Fibroblast of villous mesenchyme (primary cell): Measurements from ENCODE around the gene ABCG2. TPM values are rescaled to one million over a fixed set of nuclear protein-coding genes. Genes with fewer than 3 reads are reported as not detected.

Experiments used
- DNase-seq: peaks from one replicate; pipeline ENCODE4 v3.0.0-alpha.2; 2010; ENCODE audit warnings: low read depth
- H3K4me3 ChIP-seq: 2 replicates; pipeline ENCODE4 v1.5.1; 2011; ENCODE audit warnings: low read depth, mild to moderate bottlenecking, low read length
- CTCF ChIP-seq: IDR thresholded peaks from 2 replicates; pipeline ENCODE4 v1.5.1; 2012; ENCODE audit warnings: low read depth, mild to moderate bottlenecking, low read length; ENCODE audit not compliant: insufficient read depth
- total RNA-seq: library from RNA; depleted of rRNA; stranded (reverse); fragments of >200 nt; gene quantifications from 2 replicates; pipeline ENCODE4 v1.2.3, GENCODE V29; 2012

Gene ABCG2
- total RNA-seq: 2.2 and 3.5 TPM in 2 replicates

DNA sequence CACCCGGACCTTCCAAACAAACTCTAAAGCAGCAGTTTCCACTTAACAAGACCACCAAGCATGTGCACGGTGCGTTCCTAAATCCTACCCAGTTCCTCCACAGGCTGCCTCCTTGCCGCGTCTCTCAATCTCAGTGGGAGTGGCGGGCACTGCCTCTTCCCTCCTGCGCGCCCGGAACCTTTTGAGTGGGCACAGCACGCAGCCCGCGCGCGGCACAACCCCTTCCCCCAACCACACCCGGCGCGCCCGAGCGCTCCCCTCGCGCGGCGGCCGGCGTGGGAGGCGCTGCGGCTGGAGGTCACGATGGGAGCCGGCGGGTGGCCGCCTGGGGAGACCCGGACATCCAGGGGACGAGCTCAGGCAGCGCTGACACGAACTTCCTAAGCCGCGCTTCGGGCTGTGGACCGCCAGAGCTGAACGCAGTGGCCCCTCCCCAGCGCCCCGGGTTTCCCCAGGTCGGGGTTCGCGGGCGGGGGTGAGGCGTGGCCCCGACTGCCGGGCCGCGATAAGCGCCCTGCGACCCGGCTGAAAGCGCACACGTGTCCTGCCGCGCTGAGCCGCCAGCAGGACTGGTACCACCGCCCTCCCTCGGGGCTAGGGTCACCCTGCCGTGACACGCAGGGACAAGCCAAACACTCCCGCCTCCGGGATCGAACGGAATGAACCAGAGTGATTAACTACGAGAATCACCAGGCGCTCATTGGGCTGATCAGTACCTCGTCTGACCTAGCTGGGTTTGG is at the start of gene ABCG2:
ABCG2 (minus strand) TSS at position 151 of the 740 bp plus-strand sequence. CDS start 18,644 bp downstream, outside the sequence.
- TF ChIP-seq CTCF: no peak
- peak; percentile 80 for DNase-seq
- H3K4me3 ChIP-seq: peak within 1 kb of the TSS; percentile 61

- TF ChIP-seq CTCF: no peak
- no peak overlapping the region for H3K4me3 ChIP-seq
- peak; percentile 76 for DNase-seq
These were observed 49.7 kb upstream of the ABCG2 start for GRCh38 chr4:88208156-88208555.

DNA sequence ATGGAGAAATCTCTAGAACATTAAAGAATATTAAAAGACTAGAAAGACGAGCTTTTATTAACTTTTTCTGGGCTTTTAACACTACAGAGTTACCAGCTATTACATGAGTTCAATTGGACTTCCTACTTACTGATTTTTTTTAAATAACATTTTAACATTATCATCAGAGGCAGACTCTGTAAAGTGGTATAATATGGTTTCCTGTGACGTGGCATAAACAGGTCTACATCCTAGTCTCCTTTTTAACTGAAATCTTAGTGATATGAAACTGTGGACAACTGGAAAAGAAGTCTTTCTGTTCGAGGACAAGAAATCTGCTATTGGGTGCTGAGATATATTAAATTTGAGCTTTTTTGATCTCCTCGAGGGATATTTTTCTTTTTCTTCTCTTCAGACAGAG is 48.7 kb upstream of the ABCG2 start:
- no peak for TF ChIP-seq CTCF
- no peak for DNase-seq
- no peak overlapping the region for H3K4me3 ChIP-seq

DNA sequence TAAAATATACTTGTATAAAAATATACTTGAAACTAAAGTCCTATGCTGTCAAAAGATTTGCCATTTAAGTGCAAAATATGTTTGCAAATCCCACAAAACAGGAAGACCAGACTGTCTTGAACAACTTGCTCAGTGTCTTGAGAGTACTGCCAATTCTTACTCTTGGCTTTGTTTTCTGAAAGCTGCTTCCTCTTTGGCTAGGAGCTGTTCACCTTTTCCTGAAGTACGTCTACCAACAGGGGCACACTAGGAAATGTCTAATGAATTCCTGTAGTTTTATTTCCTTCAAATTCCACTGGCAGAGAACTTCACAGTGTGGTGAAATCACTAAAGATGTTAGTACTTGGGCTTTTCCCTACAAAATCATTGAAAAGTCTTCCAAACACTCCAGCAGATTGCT is 46.4 kb upstream of the ABCG2 start:
- TF ChIP-seq CTCF: no peak
- DNase-seq: no peak
- H3K4me3 ChIP-seq: no peak overlapping the region

GRCh38 chr4:88202443-88202842 is 44.0 kb upstream of the ABCG2 start:
- H3K4me3 ChIP-seq: no peak overlapping the region
- DNase-seq: no peak
- TF ChIP-seq CTCF: no peak

DNA sequence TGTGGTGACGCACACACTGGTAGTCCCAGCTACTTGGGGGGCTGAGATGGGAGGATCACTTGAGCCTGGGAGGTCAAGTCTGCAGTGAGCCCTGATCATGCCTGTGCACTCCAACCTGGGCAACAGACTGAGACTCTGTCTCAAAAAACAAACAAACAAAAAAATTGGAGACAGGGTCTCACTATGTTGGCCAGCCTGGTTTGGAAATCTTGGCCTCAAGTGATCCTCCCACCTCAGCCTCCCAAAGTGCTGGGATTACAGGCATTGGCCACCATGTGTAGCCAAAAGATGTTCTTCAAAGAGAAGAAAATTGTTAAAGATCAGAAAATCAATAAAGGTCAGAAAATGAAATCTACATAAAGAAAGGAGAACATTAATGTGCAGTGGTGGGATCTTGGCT is 41.7 kb upstream of the ABCG2 start:
- H3K4me3 ChIP-seq: no peak overlapping the region
- TF ChIP-seq CTCF: no peak
- DNase-seq: no peak
